Caco-2 (cell line): Measurements from ENCODE around the gene JCHAIN. TPM values are rescaled to one million over a fixed set of nuclear protein-coding genes. Genes with fewer than 3 reads are reported as not detected.

Experiments
- BruUV-seq: library from RNA; stranded (reverse); fragments of 400-500 nt; replicated peaks from 2 replicates; lab custom pipeline; 2021; lab: Mats Ljungman, UMichigan
- CTCF ChIA-PET: fragments of 300-600 bp; sonication (Branson Sonifier 250); formaldehyde crosslinking; loops from one replicate; lab custom pipeline; 2022; ENCODE audit warnings: antibody characterized with exemption; lab: Charles Lee
- POLR2A ChIA-PET: fragments of 300-600 bp; sonication (Branson Sonifier 250); formaldehyde crosslinking; loops from one replicate; lab custom pipeline; 2022; ENCODE audit warnings: antibody characterized with exemption; lab: Charles Lee
- DNase-seq, 2 experiments: peaks; one replicate each; pipeline versions ENCODE4 v3.0.0 to v3.0.0-alpha.2; 2020 to 2022
- H3K27me3 ChIP-seq: replicated peaks from 2 replicates; pipeline ENCODE4 v1.6.0; 2011; ENCODE audit warnings: low read length; ENCODE audit not compliant: control insufficient read depth, insufficient read depth
- H3K36me3 ChIP-seq: 2 replicates; pipeline ENCODE4 v1.5.1; 2011; ENCODE audit warnings: low read length; ENCODE audit not compliant: control insufficient read depth, insufficient read depth
- H3K4me1 ChIP-seq: fragments of 250-450 bp; sonication (Bioruptor Pico); 2 replicates; pipeline ENCODE4 v1.5.1; 2020; ENCODE audit warnings: mild to moderate bottlenecking
- H3K4me3 ChIP-seq: 2 replicates; pipeline ENCODE4 v1.5.1; 2011; ENCODE audit warnings: low read depth, mild to moderate bottlenecking, control low read depth, low read length
- H3K9me3 ChIP-seq: fragments of 250-450 bp; sonication (Bioruptor Pico); 2 replicates; pipeline ENCODE4 v1.5.1; 2020; ENCODE audit warnings: mild to moderate bottlenecking, moderate library complexity
- H3K27ac Mint-ChIP-seq: one replicate; pipeline ENCODE4 v1.8.0; 2022; ENCODE audit warnings: mixed read lengths; ENCODE audit not compliant: unreplicated experiment
- H3K27me3 Mint-ChIP-seq: one replicate; pipeline ENCODE4 v1.8.0; 2022; ENCODE audit warnings: mixed read lengths; ENCODE audit not compliant: insufficient read depth, unreplicated experiment
- H3K36me3 Mint-ChIP-seq: one replicate; pipeline ENCODE4 v1.8.0; 2022; ENCODE audit warnings: mild to moderate bottlenecking, mixed read lengths; ENCODE audit not compliant: insufficient read depth, unreplicated experiment
- H3K4me1 Mint-ChIP-seq: one replicate; pipeline ENCODE4 v1.8.0; 2022; ENCODE audit warnings: low read depth, mixed read lengths; ENCODE audit not compliant: unreplicated experiment
- H3K4me3 Mint-ChIP-seq: one replicate; pipeline ENCODE4 v1.8.0; 2022; ENCODE audit warnings: mild to moderate bottlenecking, moderate library complexity, mixed read lengths; ENCODE audit not compliant: unreplicated experiment
- H3K9me3 Mint-ChIP-seq: one replicate; pipeline ENCODE4 v1.8.0; 2022; ENCODE audit warnings: mixed read lengths; ENCODE audit not compliant: unreplicated experiment
- intact Hi-C: fragments of 100-400 bp; cut with micrococcal nuclease; formaldehyde crosslinking; loops from one replicate; pipeline ENCODE4 v1.10.0; 2022; ENCODE audit not compliant: unreplicated experiment
- total RNA-seq: library from RNA; stranded (reverse); gene quantifications from 2 replicates; pipeline ENCODE4 v1.2.3, GENCODE V29; 2022
- TF ChIP-seq, protein P1 (sequence below), 2 experiments: fragments of 200-600 bp in 1 of 2; IDR thresholded peaks; 1 replicate in 1 of 2; 2 replicates in 1 of 2; pipeline versions ENCODE4 v1.5.1 to v1.8.0; 2011 to 2022; ENCODE audit warnings: antibody characterized with exemption in 1 of 2, control low read depth in 1 of 2, inconsistent platforms in 1 of 2, low read depth in 1 of 2, low read length in 1 of 2, mild to moderate bottlenecking in 1 of 2, moderate library complexity in 1 of 2; ENCODE audit not compliant: insufficient read depth in 1 of 2, severe bottlenecking in 1 of 2, unreplicated experiment in 1 of 2

JCHAIN gene
- total RNA-seq, 1 experiment from 2014 or later, result not detected

DNA sequence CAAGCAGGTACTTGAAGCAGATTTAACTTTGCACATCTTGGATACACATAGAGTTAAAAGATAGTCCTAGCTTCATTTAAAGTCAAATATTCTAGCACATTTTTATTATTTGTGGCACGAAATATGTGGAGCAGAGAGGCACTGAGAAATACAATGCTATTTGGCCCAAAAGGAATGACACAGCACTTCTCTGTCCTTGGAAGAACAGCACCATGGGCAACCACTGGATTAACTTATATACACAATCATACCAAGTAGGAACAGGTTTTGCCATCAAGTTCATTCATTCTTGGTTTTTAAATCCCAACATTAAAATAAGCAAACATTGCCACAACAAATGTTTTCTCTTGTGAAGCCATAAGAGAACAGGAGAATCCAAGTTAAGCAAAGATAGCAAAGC, 38.7 kb downstream of the JCHAIN start:
- BruUV-seq, result no TSS peak
- no peak for DNase-seq
- H3K9me3 Mint-ChIP-seq, result no peaks in the 10 kb centered on the region
- POLR2A ChIA-PET, result no interaction called here
- no peak overlapping the region for H3K4me3 ChIP-seq
- H3K4me1 Mint-ChIP-seq, result no peaks in the 10 kb centered on the region
- H3K36me3 ChIP-seq, result no peaks in the 10 kb centered on the region
- TF ChIP-seq, protein P1, sequence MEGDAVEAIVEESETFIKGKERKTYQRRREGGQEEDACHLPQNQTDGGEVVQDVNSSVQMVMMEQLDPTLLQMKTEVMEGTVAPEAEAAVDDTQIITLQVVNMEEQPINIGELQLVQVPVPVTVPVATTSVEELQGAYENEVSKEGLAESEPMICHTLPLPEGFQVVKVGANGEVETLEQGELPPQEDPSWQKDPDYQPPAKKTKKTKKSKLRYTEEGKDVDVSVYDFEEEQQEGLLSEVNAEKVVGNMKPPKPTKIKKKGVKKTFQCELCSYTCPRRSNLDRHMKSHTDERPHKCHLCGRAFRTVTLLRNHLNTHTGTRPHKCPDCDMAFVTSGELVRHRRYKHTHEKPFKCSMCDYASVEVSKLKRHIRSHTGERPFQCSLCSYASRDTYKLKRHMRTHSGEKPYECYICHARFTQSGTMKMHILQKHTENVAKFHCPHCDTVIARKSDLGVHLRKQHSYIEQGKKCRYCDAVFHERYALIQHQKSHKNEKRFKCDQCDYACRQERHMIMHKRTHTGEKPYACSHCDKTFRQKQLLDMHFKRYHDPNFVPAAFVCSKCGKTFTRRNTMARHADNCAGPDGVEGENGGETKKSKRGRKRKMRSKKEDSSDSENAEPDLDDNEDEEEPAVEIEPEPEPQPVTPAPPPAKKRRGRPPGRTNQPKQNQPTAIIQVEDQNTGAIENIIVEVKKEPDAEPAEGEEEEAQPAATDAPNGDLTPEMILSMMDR (IDR thresholded peaks at IDR 0.05; ENCODE audit: insufficient read depth in 1 of 2, low read depth in 1 of 2, low read length in 1 of 2, severe bottlenecking in 1 of 2, unreplicated experiment in 1 of 2), result no peak
- H3K27me3 Mint-ChIP-seq, result no peaks in the 10 kb centered on the region
- H3K27me3 ChIP-seq, result no peaks in the 10 kb centered on the region
- H3K9me3 ChIP-seq, result no peaks in the 10 kb centered on the region
- no peaks in the 10 kb centered on the region for H3K36me3 Mint-ChIP-seq
- H3K27ac Mint-ChIP-seq, result no peak overlapping the region
- CTCF ChIA-PET, result no interaction called here
- H3K4me3 Mint-ChIP-seq, result no peak overlapping the region
- intact Hi-C loops, result no loop called here
- H3K4me1 ChIP-seq, result peaks cover 4% of the 10 kb centered on the region; the same call in 1 of the 2 replicates

DNA sequence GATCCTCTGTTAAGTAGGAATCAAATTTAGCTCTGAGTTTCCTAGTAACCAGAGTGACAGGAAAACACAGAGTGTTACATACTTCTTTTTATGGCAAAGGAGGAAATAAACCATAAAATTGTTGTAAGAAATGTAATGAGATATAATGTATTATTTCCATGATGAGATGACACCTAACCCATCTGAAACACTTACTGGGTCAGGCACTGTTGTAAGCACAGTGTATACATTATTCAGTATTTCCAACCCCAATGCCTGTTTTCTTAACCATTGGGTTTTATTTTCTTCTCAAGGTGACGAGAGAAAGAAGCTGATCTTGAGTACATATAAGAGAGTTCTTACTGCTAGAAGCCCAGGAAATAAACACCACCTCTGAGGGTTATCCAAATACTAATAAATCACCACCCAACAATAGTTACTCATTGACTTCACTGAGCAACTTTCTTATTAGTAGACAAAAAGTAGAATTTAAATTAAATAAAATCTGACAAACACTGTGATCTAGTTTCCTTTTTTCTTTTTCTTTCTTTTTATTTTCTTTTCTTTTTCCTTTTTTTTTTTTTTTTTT, 42.0 kb downstream of the JCHAIN start:
- POLR2A ChIA-PET, result no interaction called here
- TF ChIP-seq, protein P1 (IDR thresholded peaks at IDR 0.05; ENCODE audit: insufficient read depth in 1 of 2, low read depth in 1 of 2, low read length in 1 of 2, severe bottlenecking in 1 of 2, unreplicated experiment in 1 of 2), result no peak
- Histone ChIP-seq H3K36me3 (no peaks in the 10 kb centered on the region), H3K9me3 (no peaks in the 10 kb centered on the region), H3K4me1 (no peaks in the 10 kb centered on the region), H3K4me3 (no peak overlapping the region), H3K27me3 (no peaks in the 10 kb centered on the region)
- no peaks in the 10 kb centered on the region for H3K36me3 Mint-ChIP-seq
- CTCF ChIA-PET, result no interaction called here
- intact Hi-C loops, result no loop called here
- BruUV-seq, result no TSS peak
- H3K4me1 Mint-ChIP-seq, result no peaks in the 10 kb centered on the region
- no peaks in the 10 kb centered on the region for H3K9me3 Mint-ChIP-seq
- no peak overlapping the region for H3K4me3 Mint-ChIP-seq
- no peak for DNase-seq
- no peaks in the 10 kb centered on the region for H3K27me3 Mint-ChIP-seq
- no peak overlapping the region for H3K27ac Mint-ChIP-seq

DNA sequence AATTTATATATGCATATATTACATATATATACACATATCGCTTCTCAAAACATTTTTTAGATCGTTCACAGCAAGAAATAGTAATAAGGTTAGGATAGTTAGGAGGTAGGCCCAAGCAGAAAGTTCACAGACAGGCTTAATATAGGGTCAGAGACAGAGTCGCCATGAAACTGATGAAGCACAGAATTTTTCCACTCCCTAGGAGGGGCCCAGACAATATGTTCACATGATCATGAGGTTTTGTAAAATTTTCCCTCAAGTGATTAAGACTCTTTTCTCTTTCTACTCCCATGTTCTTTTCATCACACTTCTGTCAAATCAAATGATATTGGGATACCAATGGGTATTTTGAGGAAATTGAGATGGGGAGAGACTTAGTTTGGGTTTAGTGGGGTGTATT, 43.0 kb downstream of the JCHAIN start:
- DNase-seq, result no peak
- Mint-ChIP-seq H3K27ac (no peak overlapping the region), H3K36me3 (no peaks in the 10 kb centered on the region), H3K9me3 (no peaks in the 10 kb centered on the region), H3K4me3 (no peak overlapping the region), H3K4me1 (no peaks in the 10 kb centered on the region), H3K27me3 (no peaks in the 10 kb centered on the region)
- H3K4me3 ChIP-seq, result no peak overlapping the region
- intact Hi-C loops, result no loop called here
- TF ChIP-seq, protein P1 (IDR thresholded peaks at IDR 0.05; ENCODE audit: insufficient read depth in 1 of 2, low read depth in 1 of 2, low read length in 1 of 2, severe bottlenecking in 1 of 2, unreplicated experiment in 1 of 2), result no peak
- no TSS peak for BruUV-seq
- ChIA-PET POLR2A (no interaction called here), CTCF (no interaction called here)
- H3K9me3 ChIP-seq, result no peaks in the 10 kb centered on the region
- no peaks in the 10 kb centered on the region for H3K4me1 ChIP-seq
- H3K27me3 ChIP-seq, result no peaks in the 10 kb centered on the region
- H3K36me3 ChIP-seq, result no peaks in the 10 kb centered on the region
